Breast epithelium (tissue), 3 donors: ENCODE results near the gene UMPS.

Experiments used
- POLR2A ChIP-seq: fragments of 450-650 bp; IDR thresholded peaks from one replicate; pipeline ENCODE4 v1.6.1; 2016; ENCODE audit warnings: antibody characterized with exemption, mild to moderate bottlenecking, moderate library complexity
- POLR2AphosphoS5 ChIP-seq, 3 donors: sonication (generic); formaldehyde crosslinking; IDR thresholded peaks; one replicate each; pipeline ENCODE4 v1.6.1; 2017; ENCODE audit warnings: antibody characterized with exemption in 3 of 3
- TF ChIP-seq, protein P1 (sequence below), 3 donors: fragments of 450-650 bp; IDR thresholded peaks; one replicate each; pipeline ENCODE4 v1.5.1; 2016 to 2017; ENCODE audit warnings: antibody characterized with exemption in 3 of 3, mild to moderate bottlenecking in 3 of 3, moderate library complexity in 3 of 3

DNA sequence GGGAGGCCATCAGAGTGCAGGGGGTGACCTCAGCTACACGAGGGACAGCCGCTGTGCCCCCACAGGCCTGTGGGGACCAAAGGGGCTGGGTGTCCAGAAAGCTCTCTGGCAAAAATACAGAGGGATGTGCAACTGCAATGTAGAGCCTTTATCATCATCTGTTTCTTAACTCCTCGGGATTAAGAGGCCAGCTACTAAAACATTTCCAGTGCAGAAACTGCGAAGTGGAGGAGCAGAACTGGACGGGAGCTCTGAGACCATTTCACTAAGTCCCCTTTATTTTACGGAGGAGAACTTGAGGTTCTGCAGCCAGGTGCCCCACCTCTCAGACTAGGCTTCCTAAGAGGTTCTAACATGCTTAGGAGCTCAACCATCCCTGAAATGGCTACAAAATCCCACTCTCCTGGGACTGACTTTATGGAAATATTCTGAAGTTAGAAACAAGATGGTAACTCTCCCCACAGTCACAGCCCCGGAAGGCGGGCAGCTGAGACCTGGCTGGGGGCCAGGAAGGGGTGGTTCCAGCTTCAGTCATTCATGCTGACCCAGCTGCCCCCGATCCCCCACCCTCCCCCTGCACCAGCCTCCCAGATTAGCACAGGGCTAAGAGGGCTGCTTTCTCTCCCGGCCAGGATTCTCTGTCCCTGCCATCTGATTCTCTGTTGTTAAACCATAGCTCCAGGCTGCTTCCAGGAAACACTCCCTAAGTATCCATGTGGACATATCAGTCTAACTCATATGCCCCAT is 40.3 kb downstream of the UMPS start:
- TF ChIP-seq, protein P1, sequence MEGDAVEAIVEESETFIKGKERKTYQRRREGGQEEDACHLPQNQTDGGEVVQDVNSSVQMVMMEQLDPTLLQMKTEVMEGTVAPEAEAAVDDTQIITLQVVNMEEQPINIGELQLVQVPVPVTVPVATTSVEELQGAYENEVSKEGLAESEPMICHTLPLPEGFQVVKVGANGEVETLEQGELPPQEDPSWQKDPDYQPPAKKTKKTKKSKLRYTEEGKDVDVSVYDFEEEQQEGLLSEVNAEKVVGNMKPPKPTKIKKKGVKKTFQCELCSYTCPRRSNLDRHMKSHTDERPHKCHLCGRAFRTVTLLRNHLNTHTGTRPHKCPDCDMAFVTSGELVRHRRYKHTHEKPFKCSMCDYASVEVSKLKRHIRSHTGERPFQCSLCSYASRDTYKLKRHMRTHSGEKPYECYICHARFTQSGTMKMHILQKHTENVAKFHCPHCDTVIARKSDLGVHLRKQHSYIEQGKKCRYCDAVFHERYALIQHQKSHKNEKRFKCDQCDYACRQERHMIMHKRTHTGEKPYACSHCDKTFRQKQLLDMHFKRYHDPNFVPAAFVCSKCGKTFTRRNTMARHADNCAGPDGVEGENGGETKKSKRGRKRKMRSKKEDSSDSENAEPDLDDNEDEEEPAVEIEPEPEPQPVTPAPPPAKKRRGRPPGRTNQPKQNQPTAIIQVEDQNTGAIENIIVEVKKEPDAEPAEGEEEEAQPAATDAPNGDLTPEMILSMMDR (IDR thresholded peaks at IDR 0.05): no peak
- TF ChIP-seq POLR2A (no peak), POLR2AphosphoS5 (IDR thresholded peaks at IDR 0.05) (no peak)
